HepG2 (cell line): ENCODE data around the gene FAM20A. TPM values are rescaled to one million over a fixed set of nuclear protein-coding genes. Genes with fewer than 3 reads are reported as not detected.

Experiments used
- ATAC-seq: fragments of 200-7000 bp; cut with Tn5 transposase; 3 replicates; pipeline ENCODE4 v1.9.1; 2020; ENCODE audit warnings: mild to moderate bottlenecking, moderate library complexity
- BruUV-seq: library from RNA; stranded (reverse); fragments of 400-500 nt; replicated peaks from 2 replicates; lab custom pipeline; 2021; lab: Mats Ljungman, UMichigan
- CTCF ChIA-PET: fragments of 300-600 bp; formaldehyde crosslinking; extraction: SDS; loops from one replicate; lab custom pipeline; 2021; ENCODE audit warnings: low total read pairs, inconsistent platforms, low intra/inter-chr PET ratio; lab: Yijun Ruan, JAX
- POLR2A ChIA-PET: fragments of 350-600 bp; sonication (Branson Sonifier 250); formaldehyde crosslinking; loops from one replicate; lab custom pipeline; 2020; ENCODE audit warnings: antibody characterized with exemption, inconsistent platforms; lab: Yijun Ruan, JAX
- DNase-seq: peaks from one replicate; pipeline ENCODE4 v3.0.0-alpha.2; 2015; ENCODE audit warnings: low spot score
- FAIRE-seq: peaks from 3 replicates; lab custom pipeline; 2011; peaks lifted over from hg19 to GRCh38; lab: Jason Lieb, UNC
- H2AFZ ChIP-seq: one replicate; pipeline ENCODE4 v1.6.1; 2011; ENCODE audit warnings: low read length, inconsistent platforms
- H3K27ac ChIP-seq: fragments of 300-600 bp; 3 replicates; pipeline ENCODE4 v1.8.0; 2011; ENCODE audit warnings: mixed run types, mild to moderate bottlenecking, mixed read lengths, low read length, inconsistent platforms; ENCODE audit not compliant: insufficient read depth; ENCODE audit errors: extremely low read length
- H3K27me3 ChIP-seq, 2 experiments: fragments of 200-600 bp in 1 of 2; 2 replicates in 1 of 2; 3 replicates in 1 of 2; pipeline versions ENCODE4 v1.6.0 to v1.8.0; 2011; ENCODE audit warnings: low read length in 2 of 2, mild to moderate bottlenecking in 2 of 2, moderate library complexity in 2 of 2, inconsistent platforms in 1 of 2; ENCODE audit not compliant: insufficient read depth in 2 of 2, control insufficient read depth in 1 of 2
- H3K36me3 ChIP-seq, 2 experiments: fragments of 200-600 bp in 1 of 2; replicated peaks in 1 of 2; 2 replicates in 1 of 2; 3 replicates in 1 of 2; pipeline versions ENCODE4 v1.5.1 to v1.8.0; 2011; ENCODE audit warnings: low read length in 2 of 2, inconsistent platforms in 1 of 2; ENCODE audit not compliant: insufficient read depth in 2 of 2, control insufficient read depth in 1 of 2
- H3K4me1 ChIP-seq: 2 replicates; pipeline ENCODE4 v1.5.1; 2012; ENCODE audit warnings: low read length, inconsistent platforms; ENCODE audit not compliant: insufficient read depth
- H3K4me2 ChIP-seq: 2 replicates; pipeline ENCODE4 v1.6.0; 2011; ENCODE audit warnings: low read depth, low read length, inconsistent platforms
- H3K4me3 ChIP-seq, 3 experiments: fragments of 200-600 bp in 1 of 3; sonication (generic), shearing (Covaris generic) in 1 of 3; replicated peaks in 1 of 3; 2 replicates each; pipeline ENCODE4 v1.5.1; 2011 to 2016; ENCODE audit warnings: low read length in 3 of 3, inconsistent platforms in 2 of 3, low read depth in 2 of 3, mild to moderate bottlenecking in 2 of 3, control low read depth in 1 of 3, mixed read lengths in 1 of 3; ENCODE audit not compliant: insufficient read depth in 1 of 3
- H3K79me2 ChIP-seq: one replicate; pipeline ENCODE4 v1.6.1; 2011; ENCODE audit warnings: low read length, inconsistent platforms; ENCODE audit not compliant: insufficient read depth
- H3K9ac ChIP-seq: 2 replicates; pipeline ENCODE4 v1.6.0; 2011; ENCODE audit warnings: mild to moderate bottlenecking, low read depth, low read length, inconsistent platforms; ENCODE audit not compliant: insufficient read depth
- H3K9me3 ChIP-seq: 2 replicates; pipeline ENCODE4 v1.5.1; 2012; ENCODE audit warnings: mild to moderate bottlenecking, low read length
- H4K20me1 ChIP-seq: 2 replicates; pipeline ENCODE4 v1.6.0; 2011; ENCODE audit warnings: inconsistent platforms, mild to moderate bottlenecking, low read length, moderate library complexity; ENCODE audit not compliant: insufficient read depth
- EZH2 ChIP-seq: conservative IDR thresholded peaks from 2 replicates; pipeline ENCODE4 v1.6.1; 2012; ENCODE audit warnings: mild to moderate bottlenecking, low read depth, low read length, moderate library complexity
- GMEB1 ChIP-seq: sonication (generic); formaldehyde crosslinking; IDR thresholded peaks from 2 replicates; pipeline ENCODE4 v1.5.1; 2020; ENCODE audit warnings: missing genetic modification reagents, mild to moderate bottlenecking, borderline replicate concordance
- KDM5B ChIP-seq: sonication (generic); formaldehyde crosslinking; IDR thresholded peaks from 2 replicates; pipeline ENCODE4 v1.4.0; 2020; ENCODE audit warnings: missing genetic modification reagents, mild to moderate bottlenecking, borderline replicate concordance
- MTA3 ChIP-seq: sonication (generic); formaldehyde crosslinking; IDR thresholded peaks from 2 replicates; pipeline ENCODE4 v1.4.0; 2020; ENCODE audit warnings: missing genetic modification reagents
- NAIF1 ChIP-seq: sonication (generic); formaldehyde crosslinking; IDR thresholded peaks from 2 replicates; pipeline ENCODE4 v1.5.0; 2020; ENCODE audit warnings: mild to moderate bottlenecking, missing genetic modification reagents, borderline replicate concordance
- NCOA5 ChIP-seq: sonication (generic); formaldehyde crosslinking; IDR thresholded peaks from 2 replicates; pipeline ENCODE4 v1.4.0; 2020; ENCODE audit warnings: missing genetic modification reagents
- NFKBIZ ChIP-seq: IDR thresholded peaks from 2 replicates; pipeline ENCODE4 v1.6.1; 2018; ENCODE audit warnings: missing genetic modification reagents, missing compliant biosample characterization
- PCBP2 ChIP-seq: fragments of 200-400 bp; formaldehyde crosslinking; optimal IDR thresholded peaks from 2 replicates; pipeline ENCODE3; 2018; ENCODE audit warnings: low read length, low read depth; ENCODE audit not compliant: poor library complexity, severe bottlenecking
- PHF8 ChIP-seq: sonication (generic); formaldehyde crosslinking; IDR thresholded peaks from 2 replicates; pipeline ENCODE4 v1.5.0; 2020; ENCODE audit warnings: missing genetic modification reagents
- RCOR2 ChIP-seq: IDR thresholded peaks from 2 replicates; pipeline ENCODE4 v1.6.1; 2016; ENCODE audit warnings: missing biosample characterization, missing genetic modification reagents
- SIN3A ChIP-seq: IDR thresholded peaks from 2 replicates; pipeline ENCODE4 v1.6.1; 2011; ENCODE audit warnings: low read depth, mild to moderate bottlenecking, control low read depth, low read length, borderline replicate concordance
- STAT5B ChIP-seq: sonication (generic); formaldehyde crosslinking; IDR thresholded peaks from 2 replicates; pipeline ENCODE4 v1.4.0; 2020; ENCODE audit warnings: missing genetic modification reagents
- USF2 ChIP-seq, 2 experiments: sonication (generic) in 1 of 2; formaldehyde crosslinking in 1 of 2; IDR thresholded peaks; 2 replicates each; pipeline versions ENCODE4 v1.5.1 to v1.6.1; 2011 to 2020; ENCODE audit warnings: borderline replicate concordance in 1 of 2, low read depth in 1 of 2, low read length in 1 of 2, mild to moderate bottlenecking in 1 of 2, missing genetic modification reagents in 1 of 2, moderate library complexity in 1 of 2
- ZKSCAN8 ChIP-seq: IDR thresholded peaks from 2 replicates; pipeline ENCODE4 v1.6.1; 2016; ENCODE audit warnings: borderline replicate concordance, missing genetic modification reagents, missing compliant biosample characterization
- ZNF350 ChIP-seq: sonication (generic); formaldehyde crosslinking; IDR thresholded peaks from 2 replicates; pipeline ENCODE4 v1.4.0; 2020; ENCODE audit warnings: mild to moderate bottlenecking, low read depth, missing genetic modification reagents, borderline replicate concordance
- ZNF44 ChIP-seq: sonication (generic); formaldehyde crosslinking; IDR thresholded peaks from 2 replicates; pipeline ENCODE4 v1.5.1; 2020; ENCODE audit warnings: mild to moderate bottlenecking, missing genetic modification reagents
- ZNF547 ChIP-seq: sonication (generic); formaldehyde crosslinking; IDR thresholded peaks from 2 replicates; pipeline ENCODE4 v1.5.1; 2020; ENCODE audit warnings: mild to moderate bottlenecking, missing genetic modification reagents
- ZNF569 ChIP-seq: sonication (generic); formaldehyde crosslinking; IDR thresholded peaks from 2 replicates; pipeline ENCODE4 v1.5.0; 2020; ENCODE audit warnings: mild to moderate bottlenecking, missing genetic modification reagents, moderate library complexity, borderline replicate concordance
- ZNF792 ChIP-seq: IDR thresholded peaks from 2 replicates; pipeline ENCODE4 v1.6.1; 2016
- WGBS: methylation state at CpG from one replicate; pipeline ENCODE4 v1.1.6; 2017; ENCODE audit warnings: low lambda C conversion rate; 5-methylcytosine and 5-hydroxymethylcytosine counted together
- in situ Hi-C: cut with HindIII; loops from 2 replicates; pipeline ENCODE4 v1.10.0; 2017; ENCODE audit warnings: low pct_unique_long_range_greater_than_20kb; ENCODE audit not compliant: extremely low pct_ligation_motif_present
- intact Hi-C: fragments of 100-400 bp; cut with micrococcal nuclease; formaldehyde crosslinking; loops from one replicate; pipeline ENCODE4 v1.10.0; 2022; ENCODE audit not compliant: unreplicated experiment
- polyA plus RNA-seq, 8 experiments: library from polyadenylated mRNA; depleted of rRNA in 3 of 8; stranded (reverse) in 7 of 8; unstranded in 1 of 8; fragments of >200 nt; fragmentation: Illumina TruSeq in 4 of 8; extraction: Trizol in 4 of 8; gene quantifications; 2 replicates each; pipeline versions ENCODE4 v1.2.1 to v1.2.3, GENCODE V29; 2011 to 2016; ENCODE audit warnings: low read depth in 4 of 8, missing spikeins in 1 of 8, mixed read lengths in 1 of 8; ENCODE audit not compliant: insufficient read depth in 1 of 8
- total RNA-seq, 5 experiments: library from RNA; depleted of rRNA; stranded (reverse); fragments of >200 nt; fragmentation: Illumina TruSeq; extraction: Trizol; gene quantifications; 2 replicates each; pipeline ENCODE4 v1.2.3, GENCODE V29; 2016; ENCODE audit warnings: low read depth in 1 of 5
- TF ChIP-seq, protein P1 (sequence below): sonication (generic); formaldehyde crosslinking; IDR thresholded peaks from 2 replicates; pipeline ENCODE4 v1.4.0; 2020; ENCODE audit warnings: low read depth, mild to moderate bottlenecking, missing genetic modification reagents

FAM20A gene
- total and polyA plus RNA-seq, 2 of the 13 experiments (the other 11 are each of a cell fraction or from before 2014, with no cell fraction given), result 9.3 to 20.7 TPM

- TF ChIP-seq SIN3A (no peak), NFKBIZ (CRISPR knock-in tag) (no peak), ZNF569 (no peak), ZNF350 (no peak), EZH2 (no peak), ZKSCAN8 (CRISPR knock-in tag) (no peak), ZNF547 (CRISPR knock-in tag) (no peak), ZNF792 (CRISPR knock-in tag) (no peak), PHF8 (no peak), MTA3 (CRISPR knock-in tag) (no peak), NCOA5 (no peak), KDM5B (no peak)
Observed at GRCh38 chr17:68603656-68604055, 2.5 kb upstream of the FAM20A start (continued).

DNA sequence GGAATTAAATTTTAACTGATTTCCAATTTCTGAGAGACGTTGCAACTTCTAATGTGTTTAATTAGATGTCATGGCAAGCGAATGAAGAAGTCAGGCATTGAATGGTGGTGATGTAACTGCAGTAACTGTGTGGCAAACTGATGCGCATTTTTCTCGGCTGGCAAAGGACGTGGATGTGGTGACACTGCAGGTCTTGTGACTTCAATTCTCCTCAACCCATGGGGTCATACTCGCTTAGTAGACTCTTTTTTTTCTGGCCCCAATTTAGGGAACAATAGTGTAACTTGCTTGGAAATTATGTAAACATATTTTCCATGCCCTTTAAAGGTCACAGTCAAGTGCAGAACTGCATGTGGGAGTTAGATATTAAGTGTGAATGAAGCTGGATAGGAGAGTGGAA, 1.9 kb upstream of the FAM20A start:
- H3K36me3 ChIP-seq, result no peaks in the 10 kb centered on the region
- ChIA-PET POLR2A (no interaction called here), CTCF (no interaction called here)
- H3K9me3 ChIP-seq, result no peaks in the 10 kb centered on the region
- no peak for ATAC-seq
- H3K4me2 ChIP-seq, result no peak overlapping the region
- no peak overlapping the region for H3K4me3 ChIP-seq
- no TSS peak for BruUV-seq
- no peaks in the 10 kb centered on the region for H4K20me1 ChIP-seq
- 74% methylated on average over 6 of the region's 6 CpGs for WGBS
- no peak for FAIRE-seq
- no peak overlapping the region for H2AFZ ChIP-seq
- no peaks in the 10 kb centered on the region for H3K79me2 ChIP-seq
- in situ Hi-C loops (no loop called here), intact Hi-C loops (loop anchor here (5.0 kb wide), 1 partner anchor 131 kb away; no protein-coding TSS in a partner anchor)
- H3K4me1 ChIP-seq, result peaks cover 50% of the 10 kb centered on the region
- H3K27me3 ChIP-seq, result peaks cover 3 to 11% of the 10 kb centered on the region in 2 experiments; a peak in 1 of 5 replicates
- no peak overlapping the region for H3K27ac ChIP-seq
- no peak overlapping the region for H3K9ac ChIP-seq
- DNase-seq, result no peak
- TF ChIP-seq STAT5B (CRISPR knock-in tag), result no peak
- TF ChIP-seq GMEB1 (CRISPR knock-in tag), result no peak
- no peak for TF ChIP-seq ZNF44 (CRISPR knock-in tag)
- TF ChIP-seq RCOR2 (CRISPR knock-in tag), result no peak
- TF ChIP-seq PCBP2, result no peak
- TF ChIP-seq USF2 (IDR thresholded peaks at IDR 0.05; ENCODE audit: low read depth, low read length), result no peak
- TF ChIP-seq USF2 (CRISPR knock-in tag; IDR thresholded peaks at IDR 0.05; ENCODE audit: borderline replicate concordance), result no peak
- TF ChIP-seq, protein P1, sequence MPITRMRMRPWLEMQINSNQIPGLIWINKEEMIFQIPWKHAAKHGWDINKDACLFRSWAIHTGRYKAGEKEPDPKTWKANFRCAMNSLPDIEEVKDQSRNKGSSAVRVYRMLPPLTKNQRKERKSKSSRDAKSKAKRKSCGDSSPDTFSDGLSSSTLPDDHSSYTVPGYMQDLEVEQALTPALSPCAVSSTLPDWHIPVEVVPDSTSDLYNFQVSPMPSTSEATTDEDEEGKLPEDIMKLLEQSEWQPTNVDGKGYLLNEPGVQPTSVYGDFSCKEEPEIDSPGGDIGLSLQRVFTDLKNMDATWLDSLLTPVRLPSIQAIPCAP (CRISPR knock-in tag), result no peak
- TF ChIP-seq NAIF1 (CRISPR knock-in tag), result no peak
